Ureter (tissue), 1 donor: ENCODE results near the gene RGS7. TPM values are rescaled to one million over a fixed set of nuclear protein-coding genes. Genes with fewer than 3 reads are reported as not detected.
"Not testable (repeated sequence)": the region's sequence is repeated elsewhere in the genome, so short reads cannot be mapped to it uniquely, and the experiment has no call there.

Experiments used
- DNase-seq: peaks from one replicate; pipeline ENCODE4 v3.0.0-alpha.2; 2020; ENCODE audit warnings: low spot score
- total RNA-seq: library from RNA; stranded (reverse); gene quantifications from one replicate; pipeline ENCODE4 v1.2.4, GENCODE V29; 2023
- donor health status: DM: yes; HTN: yes; CAD: no.

RGS7 gene
- total RNA-seq, 1 donor from 2014 or later, result 0.60 TPM

DNA sequence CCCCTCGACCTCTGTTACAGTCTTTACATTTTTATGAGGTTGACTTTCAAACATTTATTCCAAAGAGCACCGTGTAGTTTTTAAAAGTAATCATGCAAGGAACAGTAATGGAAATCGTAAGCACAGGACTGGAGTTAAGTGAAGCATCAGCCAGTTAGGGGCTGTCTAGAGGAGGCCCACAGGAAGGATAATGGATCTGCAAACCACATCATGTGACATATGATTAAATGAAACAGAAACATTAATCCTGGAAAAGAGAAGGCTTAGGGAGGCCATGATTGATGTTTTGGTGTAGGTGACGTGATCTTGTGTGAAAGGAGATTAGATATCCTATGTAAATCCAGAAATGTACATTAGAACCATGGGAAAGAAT lies 25.0 kb downstream of the RGS7 start:
- no peak for DNase-seq

DNA sequence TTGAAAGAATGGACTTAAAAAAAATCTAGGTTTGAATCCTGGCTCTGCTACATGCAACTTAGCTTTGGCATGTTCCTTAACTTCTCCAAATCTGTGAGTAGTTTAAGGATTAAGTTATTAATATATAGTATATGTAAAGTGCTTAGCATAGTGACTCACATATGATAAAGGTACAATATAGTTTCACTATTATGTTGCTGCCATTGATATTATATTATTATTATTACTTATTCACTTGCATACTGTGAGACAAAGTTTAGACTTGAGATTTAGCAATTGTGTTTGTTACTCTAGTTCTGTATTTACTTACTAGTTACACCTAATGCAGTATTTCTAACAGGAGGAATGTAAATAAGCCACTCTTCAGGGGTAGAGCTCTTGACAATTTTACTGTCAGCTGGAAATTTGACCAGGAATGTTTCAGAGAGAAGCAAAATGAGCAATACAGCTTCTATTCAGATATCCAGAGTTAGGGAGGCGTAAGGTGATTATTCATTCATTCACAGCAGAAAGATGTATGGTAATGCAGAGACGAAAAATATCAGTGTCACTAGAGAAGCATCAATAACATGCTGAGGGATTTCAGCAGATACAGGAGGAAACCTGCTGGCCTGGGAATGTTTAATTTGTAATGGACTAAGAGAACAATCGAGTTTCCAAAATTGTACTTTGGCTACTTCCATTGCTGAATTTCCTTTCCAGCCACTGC lies 25.5 kb downstream of the RGS7 start:
- no peak for DNase-seq

DNA sequence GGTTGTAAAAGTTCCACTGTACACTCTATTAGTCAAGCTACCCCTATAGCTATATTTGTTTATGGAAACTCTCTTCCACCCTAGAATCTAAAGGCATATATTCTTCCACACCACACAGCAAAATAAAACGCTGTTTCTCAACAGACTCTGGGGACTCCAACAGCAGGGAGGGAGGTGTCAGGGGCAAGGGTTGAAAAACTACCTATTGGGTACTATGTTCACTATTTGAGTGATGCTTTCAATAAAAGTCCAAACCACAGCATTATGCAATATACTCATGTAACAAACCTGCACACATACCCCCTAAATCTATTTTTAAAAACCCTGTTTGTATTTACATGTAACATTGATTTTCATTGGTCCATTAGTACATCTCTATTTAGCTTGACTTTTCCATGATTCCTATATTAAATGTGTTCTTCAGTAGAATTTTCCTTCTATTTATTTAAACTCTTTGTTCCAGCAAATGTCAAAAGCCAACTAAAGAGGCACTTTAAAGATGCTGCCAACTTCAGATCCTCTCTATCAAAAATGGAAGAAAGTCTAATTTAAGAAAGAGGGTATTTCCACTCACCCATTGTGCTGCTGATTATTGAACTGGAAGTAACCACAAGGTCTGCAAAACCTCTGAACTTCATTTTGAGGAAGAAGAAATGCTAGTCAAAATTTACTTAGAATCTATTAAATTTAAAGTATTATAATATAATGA lies 26.2 kb downstream of the RGS7 start:
- DNase-seq, result no peak

DNA sequence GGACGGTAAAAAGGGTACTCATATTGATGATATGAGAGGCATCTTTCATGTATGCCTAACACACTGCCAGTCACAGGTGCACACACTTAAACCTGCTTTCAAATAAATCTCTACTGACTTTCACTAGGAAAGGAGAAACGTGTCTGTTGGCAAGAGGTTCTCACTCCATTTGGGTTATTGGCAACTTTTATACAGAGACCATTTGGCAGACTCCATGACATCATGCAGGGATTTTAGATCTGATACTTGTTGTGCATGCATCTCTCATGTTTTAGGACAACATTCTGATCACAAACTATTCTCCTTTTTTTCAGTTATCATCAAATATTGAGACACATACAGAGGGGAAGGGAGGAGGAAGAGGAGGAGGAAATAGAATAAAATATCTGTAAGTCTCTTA lies 31.5 kb downstream of the RGS7 start:
- DNase-seq, result no peak

DNA sequence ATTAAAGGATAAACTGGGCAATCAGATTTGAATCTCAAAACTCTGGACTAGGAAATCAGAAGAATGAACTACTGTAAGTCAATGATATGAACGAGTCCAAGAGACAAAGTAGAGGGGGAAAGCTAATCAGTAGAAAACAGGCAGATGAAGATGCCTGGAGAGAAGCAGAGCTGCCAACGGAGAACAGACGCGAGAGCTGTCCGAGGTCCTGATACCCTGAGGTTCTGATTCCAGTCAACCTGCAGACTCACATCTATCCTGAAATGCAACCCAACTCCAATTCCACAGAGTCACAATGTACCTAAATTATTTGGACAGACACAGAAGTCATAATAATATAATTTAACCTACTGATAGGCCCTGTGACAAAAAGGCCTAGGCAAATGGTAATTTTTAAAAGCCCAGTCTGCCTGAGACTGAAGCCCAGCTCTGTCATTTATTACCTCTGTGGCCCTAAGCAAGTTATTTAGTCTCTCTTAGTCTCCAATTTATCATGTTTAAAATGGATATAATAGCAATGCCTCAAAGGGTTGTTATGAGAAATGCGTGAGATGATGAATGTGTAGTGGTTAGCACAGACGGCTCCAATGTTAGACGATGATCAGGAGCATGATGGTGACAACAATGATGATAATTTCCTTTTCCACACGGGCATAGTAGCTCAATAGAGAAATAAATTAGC lies 33.4 kb downstream of the RGS7 start:
- DNase-seq, result no peak

DNA sequence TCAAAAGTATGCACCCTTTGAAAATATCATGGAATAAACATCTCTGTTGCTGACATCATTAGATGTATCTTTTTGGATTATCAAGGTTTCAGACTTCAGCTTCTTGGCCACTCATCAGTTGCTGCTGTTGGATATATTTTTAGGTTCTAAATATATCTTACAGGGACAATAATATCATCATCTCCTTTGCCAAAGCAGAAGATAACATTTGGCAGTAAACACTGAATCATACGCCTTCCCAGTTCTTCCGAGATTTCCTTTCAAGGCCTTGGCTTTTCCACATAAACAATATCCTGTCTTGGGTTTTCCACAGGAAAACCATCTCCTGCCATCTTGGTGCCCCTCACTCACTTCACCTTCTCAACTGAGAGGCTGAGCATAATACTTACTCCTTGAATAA lies 39.3 kb downstream of the RGS7 start:
- no peak for DNase-seq

DNA sequence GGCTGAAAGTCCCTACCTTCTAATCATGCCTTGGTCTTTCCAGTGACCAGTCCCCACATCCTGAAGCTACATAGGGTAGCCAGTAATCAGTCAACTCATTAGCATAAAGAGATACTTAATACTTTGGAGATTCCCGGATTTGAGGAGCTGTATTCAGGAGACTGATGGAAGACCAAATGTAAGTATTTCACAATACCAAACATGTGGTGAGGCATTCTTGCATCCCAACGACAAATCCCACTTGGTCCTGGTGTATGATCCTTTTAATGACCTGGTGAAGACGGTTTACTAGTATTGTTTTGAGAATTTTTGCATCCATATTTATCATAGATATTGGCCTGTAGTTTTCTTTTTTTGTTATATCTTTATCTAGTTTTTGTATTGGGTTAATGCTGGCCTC lies 40.6 kb downstream of the RGS7 start:
- DNase-seq, result no peak

DNA sequence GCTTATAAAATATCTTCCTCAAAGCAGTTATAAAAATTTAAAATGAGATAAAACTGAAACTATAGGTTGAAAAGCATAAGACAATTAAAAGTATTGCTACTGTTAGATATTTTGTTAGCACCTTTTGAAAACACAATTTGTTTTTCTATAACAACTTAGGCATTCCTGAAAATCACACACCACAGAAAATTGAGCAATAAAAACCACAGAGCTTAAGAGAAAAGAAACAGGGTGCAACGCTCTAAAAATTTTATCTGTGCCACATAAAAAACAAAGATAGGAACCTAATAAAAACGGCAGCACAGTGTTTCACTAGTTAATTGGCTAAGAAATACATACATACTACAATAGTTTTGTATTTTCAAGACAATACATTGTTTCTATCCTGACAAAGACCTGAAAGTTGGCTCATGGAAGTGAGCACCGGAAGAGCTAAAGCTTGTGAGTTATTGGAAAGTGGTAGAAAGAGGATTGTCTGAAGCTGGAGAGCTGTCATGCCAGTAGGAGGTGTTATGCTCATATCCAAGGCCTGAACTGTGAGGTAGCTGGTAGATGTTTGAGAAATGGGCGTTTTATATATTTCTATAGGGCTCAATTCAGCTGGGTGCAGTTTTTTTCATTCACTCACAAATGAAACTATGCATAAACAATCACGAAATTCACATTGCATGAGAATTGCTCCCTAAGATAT lies 45.8 kb downstream of the RGS7 start:
- no peak for DNase-seq

DNA sequence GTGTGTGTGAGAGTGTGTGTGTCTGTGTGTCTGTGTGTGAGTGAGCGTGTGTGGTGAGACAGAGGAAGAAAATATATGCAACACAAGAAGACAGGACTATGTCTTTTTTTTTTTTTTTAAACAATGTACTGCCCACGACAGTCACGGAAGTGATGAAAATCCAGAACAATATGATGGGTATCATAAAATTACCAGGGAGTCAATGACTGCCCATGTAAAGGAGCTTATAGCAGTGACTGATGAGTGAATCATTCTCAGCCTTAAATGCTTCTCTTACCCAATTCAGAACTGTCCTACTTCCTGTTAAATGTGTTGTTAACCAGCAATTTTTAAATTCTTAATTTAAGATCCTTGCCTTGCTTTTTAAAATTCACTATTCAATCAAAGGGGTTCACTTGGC lies 46.6 kb downstream of the RGS7 start:
- no peak for DNase-seq

DNA sequence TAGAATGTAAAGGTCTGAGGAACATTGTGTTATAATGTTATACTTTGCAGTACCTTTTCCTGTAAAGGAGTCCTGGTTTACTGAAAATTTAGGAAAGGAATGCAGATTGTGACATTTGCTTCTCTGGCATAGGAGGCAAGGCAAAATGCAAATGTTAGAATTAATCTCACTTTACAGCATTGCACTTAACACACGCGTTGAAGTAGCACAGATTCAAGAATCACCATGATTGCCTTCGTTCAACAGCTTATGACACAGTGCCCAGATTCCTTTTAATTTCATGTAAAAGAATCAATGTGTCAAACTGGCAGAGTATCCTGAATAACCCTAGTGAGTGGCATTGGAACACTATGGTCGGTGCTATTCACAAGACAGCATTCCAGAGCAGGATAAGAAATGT lies 47.4 kb downstream of the RGS7 start:
- no peak for DNase-seq

DNA sequence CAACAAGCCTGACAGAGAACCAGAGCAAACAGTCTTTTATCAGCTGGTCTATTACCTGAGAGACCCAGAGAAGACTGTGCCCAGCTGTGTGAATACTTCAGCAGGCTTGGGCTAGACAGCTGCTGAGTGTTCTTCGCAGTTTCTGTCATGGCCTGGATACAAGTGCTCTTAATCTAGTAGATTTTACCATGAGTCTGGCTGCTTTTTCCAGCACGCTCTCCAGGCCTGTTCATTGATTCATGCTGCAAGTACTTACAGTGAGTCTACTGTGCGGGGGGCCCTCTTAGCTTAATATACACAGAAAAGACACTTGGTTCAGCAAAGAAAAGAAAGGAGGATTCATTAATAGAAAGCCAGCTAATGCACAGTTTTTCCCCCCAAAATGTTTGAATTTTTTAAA lies 48.5 kb downstream of the RGS7 start:
- DNase-seq, result no peak

DNA sequence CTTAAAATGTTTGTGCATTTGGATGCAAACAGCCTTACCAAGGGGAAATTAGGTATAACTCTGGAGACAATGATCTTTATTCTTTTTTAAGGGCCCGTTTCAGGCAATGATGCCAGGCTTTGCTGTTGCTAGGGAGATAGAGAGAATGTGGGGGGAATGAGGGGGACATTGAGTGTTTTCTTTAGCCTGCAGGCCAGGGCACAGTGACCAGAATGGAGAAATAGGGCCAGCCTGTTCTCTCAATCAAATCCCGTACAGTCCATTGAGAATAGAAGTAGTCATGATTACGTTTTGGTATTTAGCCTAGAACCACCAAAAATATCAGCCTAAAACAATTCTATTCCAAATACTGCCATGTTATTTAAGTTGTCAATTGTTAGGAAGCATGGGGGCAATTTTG lies 49.0 kb downstream of the RGS7 start:
- DNase-seq, result no peak

DNA sequence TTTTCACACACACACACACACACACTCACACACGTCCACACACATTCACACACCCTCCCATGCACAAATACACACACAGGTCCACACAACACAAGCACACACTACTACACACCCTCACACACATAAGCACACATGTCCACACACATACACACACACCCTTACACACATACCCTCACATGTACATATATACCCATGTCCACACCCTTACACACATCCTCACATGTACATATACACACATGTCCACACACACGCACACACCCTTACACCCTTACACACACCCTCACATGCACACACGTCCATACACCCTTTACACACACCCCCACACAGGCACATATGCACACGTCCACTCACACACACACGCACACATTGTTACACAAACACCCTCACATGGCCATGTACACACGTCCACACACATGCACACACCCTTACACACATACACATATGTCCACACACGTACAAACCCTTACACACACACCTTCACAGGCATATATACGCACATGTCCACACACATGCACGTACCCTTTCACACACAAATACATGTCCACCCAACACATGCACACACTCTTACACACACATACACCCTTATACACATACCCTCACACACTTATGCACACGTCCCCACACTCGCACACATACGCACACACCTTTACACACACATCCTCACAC lies 50.7 kb downstream of the RGS7 start:
- no peak for DNase-seq

DNA sequence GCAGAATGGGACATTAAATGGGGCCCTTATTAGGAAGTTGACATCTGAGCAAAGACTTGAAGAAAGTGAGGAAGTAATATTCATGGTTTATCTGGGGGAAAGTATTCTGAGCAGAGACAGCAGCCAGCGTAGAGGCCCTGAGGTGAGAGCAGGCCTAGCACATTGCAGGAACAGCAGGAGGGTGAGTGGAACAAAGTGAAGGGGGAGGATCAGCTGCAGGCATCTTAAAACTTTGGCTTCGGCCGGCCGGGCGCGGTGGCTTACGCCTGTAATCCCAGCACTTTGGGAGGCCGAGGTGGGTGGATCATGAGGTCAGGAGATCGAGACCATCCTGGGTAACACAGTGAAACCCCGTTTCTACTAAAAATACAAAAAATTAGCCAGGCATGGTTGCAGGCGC lies 55.0 kb downstream of the RGS7 start:
- not testable (repeated sequence) for DNase-seq

DNA sequence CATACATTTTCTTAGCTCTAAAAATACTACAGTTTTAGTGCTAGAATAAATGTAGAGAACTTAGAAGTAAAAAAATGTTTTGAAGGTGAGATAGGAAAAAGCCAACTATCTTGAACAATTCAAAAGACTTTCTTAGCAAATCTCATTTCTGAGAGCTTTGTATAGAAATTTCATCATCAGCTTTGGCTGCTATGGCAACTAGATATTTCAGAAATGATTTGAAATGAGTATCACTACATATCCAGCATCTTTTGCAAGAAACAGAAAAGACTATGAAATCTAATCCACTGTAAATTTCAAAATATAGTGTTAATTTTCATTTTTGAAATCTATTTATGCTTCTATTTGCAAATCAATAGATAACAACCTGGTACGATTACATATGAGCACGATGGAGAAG lies 57.7 kb downstream of the RGS7 start:
- DNase-seq, result no peak

DNA sequence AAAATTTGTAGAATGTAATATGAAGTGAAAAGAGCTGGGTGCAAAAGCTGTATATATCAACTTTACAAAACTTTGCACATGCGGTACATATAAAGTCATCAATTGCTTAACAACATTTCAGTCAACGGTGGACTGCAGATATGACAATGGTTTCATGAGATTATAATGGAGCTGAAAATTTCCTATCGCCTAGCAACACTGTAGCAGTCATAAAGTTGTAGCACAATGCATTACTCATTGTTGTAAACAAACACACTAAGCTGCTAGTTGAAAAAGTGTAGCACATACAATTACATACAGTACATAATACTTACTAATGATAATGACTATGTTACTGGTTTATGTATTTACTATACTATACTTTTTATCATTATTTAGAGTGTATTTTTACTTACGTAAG lies 64.0 kb downstream of the RGS7 start:
- no peak for DNase-seq

DNA sequence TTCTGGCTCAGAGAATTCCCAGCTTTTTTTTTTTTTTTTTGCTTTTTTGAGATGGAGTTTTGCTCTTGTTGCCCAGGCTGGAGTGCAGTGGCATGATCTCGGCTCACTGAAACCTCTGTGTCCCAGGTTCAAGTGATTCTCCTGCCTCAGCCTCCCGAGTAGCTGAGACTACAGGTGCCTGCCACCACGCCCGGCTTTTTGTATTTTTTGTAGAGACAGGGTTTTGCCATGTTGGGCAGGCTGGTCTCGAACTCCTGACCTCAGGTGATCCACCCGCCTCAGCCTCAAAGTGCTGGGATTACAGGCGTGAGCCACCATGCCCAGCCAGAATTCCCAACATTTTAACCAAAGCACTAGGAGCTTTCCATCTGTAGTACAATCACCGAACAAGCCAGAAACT lies 65.5 kb downstream of the RGS7 start:
- DNase-seq, result not testable (repeated sequence)

DNA sequence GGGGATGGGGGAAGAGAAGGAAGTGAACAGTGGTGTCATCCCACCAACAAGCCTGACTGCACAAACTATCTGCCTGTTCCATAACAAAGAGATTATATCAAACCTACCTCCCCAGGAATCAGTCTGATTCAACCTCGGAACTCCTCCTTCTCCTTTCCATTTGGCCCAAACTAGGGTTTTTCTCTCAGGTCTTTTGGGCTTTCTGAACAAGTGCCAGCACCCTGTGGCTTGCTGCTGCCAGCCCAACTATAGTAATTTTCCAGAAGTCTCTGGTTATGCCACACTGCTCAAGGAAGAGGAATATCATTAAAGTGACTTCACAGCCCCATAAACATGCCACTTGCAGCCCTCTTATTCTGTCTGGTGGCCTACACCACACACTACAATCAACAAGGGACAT lies 70.5 kb downstream of the RGS7 start:
- DNase-seq, result no peak

DNA sequence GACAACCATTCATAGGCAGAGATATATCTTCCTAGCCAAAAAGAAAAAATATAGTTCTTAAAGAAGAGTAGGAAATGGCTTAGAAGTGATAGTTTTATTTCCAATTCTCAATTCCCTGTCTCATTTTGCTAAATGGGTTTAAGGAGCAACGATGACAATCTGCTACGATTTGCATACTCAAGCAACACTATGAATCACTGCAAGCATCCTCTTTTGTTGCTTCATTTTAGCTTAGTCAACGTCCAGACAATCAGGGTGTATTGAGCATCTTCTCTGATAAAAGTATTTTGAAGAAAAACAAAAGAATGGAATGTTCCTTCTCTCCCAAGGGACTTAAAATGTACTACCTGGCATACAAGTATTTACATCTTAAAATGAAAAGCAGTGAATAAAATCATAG lies 80.6 kb downstream of the RGS7 start:
- DNase-seq, result no peak

DNA sequence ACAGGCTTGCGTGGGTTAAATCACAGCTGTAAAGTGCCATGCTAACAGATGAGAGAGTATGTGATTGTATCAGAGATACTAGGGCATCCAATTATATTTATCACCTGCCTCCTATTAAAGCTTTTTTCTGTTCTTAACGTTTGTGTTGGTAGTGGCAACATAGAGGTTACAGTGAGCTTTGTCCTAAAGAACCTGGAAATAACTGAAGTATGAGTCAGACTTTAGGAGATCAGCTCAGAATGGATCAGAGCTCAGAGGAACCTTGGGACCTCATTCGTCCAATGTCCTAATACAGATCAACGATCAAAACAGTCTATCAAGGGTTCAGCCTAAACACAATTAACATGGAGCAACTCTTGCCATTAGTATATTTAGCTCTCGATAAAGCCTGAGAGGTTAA lies 81.0 kb downstream of the RGS7 start:
- DNase-seq, result no peak

DNA sequence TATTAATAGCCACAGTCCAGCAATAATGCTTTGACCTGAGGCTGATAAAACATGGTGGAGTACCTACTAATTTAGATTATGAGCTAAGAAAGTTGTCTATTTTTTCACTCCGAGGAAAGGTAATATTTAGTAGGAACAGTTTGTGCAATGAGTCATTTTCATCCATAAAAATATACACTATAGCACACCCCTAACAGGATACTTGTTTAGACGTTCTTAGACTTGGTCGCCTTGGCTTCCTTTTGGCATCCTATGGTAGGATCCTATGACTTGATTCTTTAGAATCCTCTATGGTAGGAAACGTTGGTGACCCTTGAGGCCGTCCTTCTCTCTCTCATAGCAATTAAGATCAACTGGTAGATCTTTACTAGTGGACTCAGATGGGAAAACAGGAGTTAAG lies 81.8 kb downstream of the RGS7 start:
- no peak for DNase-seq

DNA sequence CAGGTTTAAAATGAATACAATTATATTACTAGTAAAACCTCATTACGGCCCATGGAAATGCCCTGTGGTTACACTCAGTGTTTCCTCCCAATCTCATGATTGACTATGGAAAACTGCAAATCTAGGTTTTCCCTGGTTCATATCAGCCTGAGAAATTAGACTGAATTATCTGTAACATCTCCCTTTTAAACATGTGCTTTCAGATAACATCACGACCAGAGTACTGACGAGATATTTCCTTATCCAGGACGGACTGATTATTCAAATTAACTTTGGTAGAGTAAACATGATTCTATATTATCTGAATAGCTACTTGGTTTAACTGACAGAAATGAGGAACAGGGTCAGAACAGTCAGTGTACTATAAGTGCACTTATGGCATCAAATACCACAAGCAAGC lies 82.3 kb downstream of the RGS7 start:
- DNase-seq, result no peak
